ENCODE results near the gene TRPV5. TPM values are rescaled to one million over a fixed set of nuclear protein-coding genes. Genes with fewer than 3 reads are reported as not detected.
A peak's percentile ranks its signal among the peaks of the same experiment; 100 is the strongest.

TRPV5 gene
- total RNA-seq, 6 donors from 2014 or later, result not detected

- Histone ChIP-seq H3K4me3 (no peak overlapping the region), H3K27me3 (no peaks in the 10 kb centered on the region), H3K27ac (no peak overlapping the region), H3K36me3 (no peaks in the 10 kb centered on the region), H3K9me3 (no peaks in the 10 kb centered on the region), H3K4me1 (no peaks in the 10 kb centered on the region)
- DNase-seq (no peak), ATAC-seq (ENCODE audit: low FRiP score in 2 of 2) (no peak)
- TF ChIP-seq EP300 (IDR thresholded peaks at IDR 0.05), result no peak
- no peak for TF ChIP-seq POLR2AphosphoS5 (IDR thresholded peaks at IDR 0.05)
- TF ChIP-seq POLR2A (IDR thresholded peaks at IDR 0.05), result no peak
- TF ChIP-seq CTCF (IDR thresholded peaks at IDR 0.05), result no peak
- WGBS, 2 donors, result 81 to 83% methylated on average over 4 of the region's 4 CpGs
These were observed 28.0 kb upstream of the TRPV5 start for GRCh38 chr7:142961595-142961972.

GRCh38 chr7:142960955-142961512 lies 27.5 kb upstream of the TRPV5 start:
- ATAC-seq (ENCODE audit: low FRiP score in 2 of 2) (no peak), DNase-seq (peak in 1 of 2 donors; percentile 35)
- Histone ChIP-seq H3K4me3 (no peak overlapping the region), H3K27me3 (no peaks in the 10 kb centered on the region), H3K36me3 (no peaks in the 10 kb centered on the region), H3K9me3 (no peaks in the 10 kb centered on the region), H3K27ac (no peak overlapping the region), H3K4me1 (no peaks in the 10 kb centered on the region)
- TF ChIP-seq CTCF (IDR thresholded peaks at IDR 0.05), result no peak
- no peak for TF ChIP-seq EP300 (IDR thresholded peaks at IDR 0.05)
- TF ChIP-seq POLR2AphosphoS5 (IDR thresholded peaks at IDR 0.05), result no peak
- no peak for TF ChIP-seq POLR2A (IDR thresholded peaks at IDR 0.05)
- 88 to 94% methylated on average over 5 of the region's 5 CpGs for WGBS, 2 donors

GRCh38 chr7:142959202-142959601 lies 25.7 kb upstream of the TRPV5 start:
- Histone ChIP-seq H3K9me3 (peaks cover 0 to 5% (median 3%) of the 10 kb centered on the region in 4 donors), H3K4me3 (no peak overlapping the region), H3K36me3 (no peaks in the 10 kb centered on the region), H3K27ac (no peak overlapping the region), H3K4me1 (no peaks in the 10 kb centered on the region), H3K27me3 (no peaks in the 10 kb centered on the region)
- DNase-seq, result no peak
- TF ChIP-seq EP300 (IDR thresholded peaks at IDR 0.05) (no peak), POLR2AphosphoS5 (IDR thresholded peaks at IDR 0.05) (no peak), CTCF (IDR thresholded peaks at IDR 0.05) (no peak), POLR2A (IDR thresholded peaks at IDR 0.05) (no peak)
- no peak for ATAC-seq (ENCODE audit: low FRiP score in 2 of 2)

- ATAC-seq (ENCODE audit: low FRiP score in 2 of 2) (no peak), DNase-seq (no peak)
- Histone ChIP-seq H3K4me1 (no peaks in the 10 kb centered on the region), H3K27ac (no peak overlapping the region), H3K9me3 (peaks cover 0 to 5% (median 3%) of the 10 kb centered on the region in 4 donors), H3K36me3 (no peaks in the 10 kb centered on the region), H3K27me3 (no peaks in the 10 kb centered on the region), H3K4me3 (no peak overlapping the region)
- TF ChIP-seq CTCF (IDR thresholded peaks at IDR 0.05), result no peak
- TF ChIP-seq EP300 (IDR thresholded peaks at IDR 0.05), result no peak
- TF ChIP-seq POLR2AphosphoS5 (IDR thresholded peaks at IDR 0.05), result no peak
- TF ChIP-seq POLR2A (IDR thresholded peaks at IDR 0.05), result no peak
- 66 to 71% methylated on average over 8 of the region's 8 CpGs for WGBS, 2 donors
These were observed 24.2 kb upstream of the TRPV5 start for GRCh38 chr7:142957723-142958122.

- no peak for DNase-seq
- H3K27me3 ChIP-seq, result no peaks in the 10 kb centered on the region
- ATAC-seq (ENCODE audit: low FRiP score in 2 of 2), result no peak
- no peak overlapping the region for H3K27ac ChIP-seq
- H3K4me1 ChIP-seq, result no peaks in the 10 kb centered on the region
- H3K36me3 ChIP-seq, result no peaks in the 10 kb centered on the region
- peaks cover 0 to 5% (median 3%) of the 10 kb centered on the region in 4 donors for H3K9me3 ChIP-seq
- H3K4me3 ChIP-seq, result no peak overlapping the region
- WGBS, 2 donors, result 43 to 52% methylated on average over 3 of the region's 3 CpGs
- TF ChIP-seq CTCF (IDR thresholded peaks at IDR 0.05) (no peak), POLR2A (IDR thresholded peaks at IDR 0.05) (no peak), POLR2AphosphoS5 (IDR thresholded peaks at IDR 0.05) (no peak), EP300 (IDR thresholded peaks at IDR 0.05) (no peak)
These were observed 23.5 kb upstream of the TRPV5 start for GRCh38 chr7:142956951-142957623.

Measured in upper lobe of left lung (tissue), 6 donors.